HG03064 (cell line): Measurements from ENCODE around the gene HRC.
"Not testable (repeated sequence)": the region's sequence is repeated elsewhere in the genome, so short reads cannot be mapped to it uniquely, and the experiment has no call there.

ENCODE experiments used
- ATAC-seq: cut with Tn5 transposase; IDR thresholded peaks from one replicate; pipeline ENCODE4 v1.9.1; 2021; ENCODE audit warnings: low read depth; ENCODE audit not compliant: unreplicated experiment

HRC gene

GRCh38 chr19:49155005-49155819, at the start of gene HRC:
HRC (minus strand) TSS chr19:49155396; CDS start chr19:49155237, 159 bp downstream.
- no peak for ATAC-seq

GRCh38 chr19:49201042-49201441, 45.8 kb upstream of the HRC start:
- no peak for ATAC-seq

- no peak for ATAC-seq
These were observed 45.2 kb upstream of the HRC start for GRCh38 chr19:49200238-49200862.

GRCh38 chr19:49196527-49197240, 41.5 kb upstream of the HRC start:
- no peak for ATAC-seq

- ATAC-seq, result no peak
These were observed 39.2 kb upstream of the HRC start for GRCh38 chr19:49194408-49194807.

GRCh38 chr19:49193822-49194394, 38.7 kb upstream of the HRC start:
- ATAC-seq, result no peak

GRCh38 chr19:49190781-49191180, 35.6 kb upstream of the HRC start:
- ATAC-seq, result no peak

GRCh38 chr19:49189259-49189658, 34.1 kb upstream of the HRC start:
- ATAC-seq, result no peak

GRCh38 chr19:49188626-49189200, 33.5 kb upstream of the HRC start:
- ATAC-seq, result no peak

- ATAC-seq, result no peak
These were observed 30.9 kb upstream of the HRC start for GRCh38 chr19:49186108-49186507.

- no peak for ATAC-seq
These were observed 27.7 kb upstream of the HRC start for GRCh38 chr19:49182848-49183375.

GRCh38 chr19:49182010-49182847, 27.0 kb upstream of the HRC start:
- ATAC-seq, result not testable (repeated sequence)

- ATAC-seq, result no peak
These were observed 25.5 kb upstream of the HRC start for GRCh38 chr19:49180659-49181058.

GRCh38 chr19:49173198-49173597, 18.0 kb upstream of the HRC start:
- no peak for ATAC-seq

GRCh38 chr19:49168421-49168820, 13.2 kb upstream of the HRC start:
- no peak for ATAC-seq

GRCh38 chr19:49167857-49168409, 12.7 kb upstream of the HRC start:
- ATAC-seq, result no peak

GRCh38 chr19:49165865-49166301, 10.7 kb upstream of the HRC start:
- ATAC-seq, result no peak

GRCh38 chr19:49165111-49165750, 10.0 kb upstream of the HRC start:
- ATAC-seq, result no peak

- no peak for ATAC-seq
These were observed 6.8 kb upstream of the HRC start for GRCh38 chr19:49161987-49162386.
